ENCODE results near the gene RAVER1. TPM values are rescaled to one million over a fixed set of nuclear protein-coding genes. Genes with fewer than 3 reads are reported as not detected.
A peak's percentile ranks its signal among the peaks of the same experiment; 100 is the strongest.
"Not testable (repeated sequence)": the region's sequence is repeated elsewhere in the genome, so short reads cannot be mapped to it uniquely, and the experiment has no call there.

RAVER1 gene
- polyA plus RNA-seq, 4 donors, result 22.2 to 45.2 (median 35.8) TPM

- no peak for DNase-seq (ENCODE audit: low read depth in 4 of 4, low spot score in 2 of 4)
These were observed 40.3 kb downstream of the RAVER1 start for GRCh38 chr19:10292789-10293636.

GRCh38 chr19:10292206-10292788 is 41.0 kb downstream of the RAVER1 start:
- no peak for DNase-seq (ENCODE audit: low read depth in 4 of 4, low spot score in 2 of 4)

- DNase-seq (ENCODE audit: low read depth in 4 of 4, low spot score in 2 of 4), result no peak
These were observed 41.6 kb downstream of the RAVER1 start for GRCh38 chr19:10291554-10292205.

- no peak for DNase-seq (ENCODE audit: low read depth in 4 of 4, low spot score in 2 of 4)
These were observed 42.3 kb downstream of the RAVER1 start for GRCh38 chr19:10290876-10291553.

- no peak for DNase-seq (ENCODE audit: low read depth in 4 of 4, low spot score in 2 of 4)
These were observed 42.9 kb downstream of the RAVER1 start for GRCh38 chr19:10290357-10290875.

GRCh38 chr19:10289836-10290356 is 43.4 kb downstream of the RAVER1 start, which contains the start of gene ICAM5:
TSS of gene ICAM5 (plus strand) at chr19:10289952. CDS start at chr19:10290044, 92 bp downstream.
- no peak for DNase-seq (ENCODE audit: low read depth in 4 of 4, low spot score in 2 of 4)

GRCh38 chr19:10289167-10289835 is 44.0 kb downstream of the RAVER1 start:
- DNase-seq (ENCODE audit: low read depth in 4 of 4, low spot score in 2 of 4), result no peak

GRCh38 chr19:10288662-10289166 is 44.6 kb downstream of the RAVER1 start:
- no peak for DNase-seq (ENCODE audit: low read depth in 4 of 4, low spot score in 2 of 4)

- DNase-seq (ENCODE audit: low read depth in 4 of 4, low spot score in 2 of 4), result peak; percentile 53 to 76 (median 64)
These were observed 46.3 kb downstream of the RAVER1 start, which contains the start of gene ICAM4 for GRCh38 chr19:10286803-10287737. TSS of gene ICAM4 (plus strand) at chr19:10286955. CDS start at chr19:10287013, 58 bp downstream.

- DNase-seq (ENCODE audit: low read depth in 4 of 4, low spot score in 2 of 4), result no peak
These were observed 47.9 kb downstream of the RAVER1 start for GRCh38 chr19:10285393-10285792.

GRCh38 chr19:10284960-10285278 is 48.4 kb downstream of the RAVER1 start:
- DNase-seq (ENCODE audit: low read depth in 4 of 4, low spot score in 2 of 4), result no peak

GRCh38 chr19:10284065-10284959 is 49.0 kb downstream of the RAVER1 start:
- no peak for DNase-seq (ENCODE audit: low read depth in 4 of 4, low spot score in 2 of 4)

GRCh38 chr19:10283301-10284064 is 49.8 kb downstream of the RAVER1 start:
- no peak for DNase-seq (ENCODE audit: low read depth in 4 of 4, low spot score in 2 of 4)

GRCh38 chr19:10282043-10282442 is 51.3 kb downstream of the RAVER1 start:
- not testable (repeated sequence) for DNase-seq (ENCODE audit: low read depth in 4 of 4, low spot score in 2 of 4)

- DNase-seq (ENCODE audit: low read depth in 4 of 4, low spot score in 2 of 4), result no peak
These were observed 53.4 kb downstream of the RAVER1 start for GRCh38 chr19:10279737-10280442.

- no peak for DNase-seq (ENCODE audit: low read depth in 4 of 4, low spot score in 2 of 4)
These were observed 54.4 kb downstream of the RAVER1 start for GRCh38 chr19:10278935-10279334.
